ENCODE measurements around the gene TMEM154. TPM values are rescaled to one million over a fixed set of nuclear protein-coding genes. Genes with fewer than 3 reads are reported as not detected.

The TMEM154 gene
- total RNA-seq, 1 experiment from 2014 or later = 2.6 TPM

DNA sequence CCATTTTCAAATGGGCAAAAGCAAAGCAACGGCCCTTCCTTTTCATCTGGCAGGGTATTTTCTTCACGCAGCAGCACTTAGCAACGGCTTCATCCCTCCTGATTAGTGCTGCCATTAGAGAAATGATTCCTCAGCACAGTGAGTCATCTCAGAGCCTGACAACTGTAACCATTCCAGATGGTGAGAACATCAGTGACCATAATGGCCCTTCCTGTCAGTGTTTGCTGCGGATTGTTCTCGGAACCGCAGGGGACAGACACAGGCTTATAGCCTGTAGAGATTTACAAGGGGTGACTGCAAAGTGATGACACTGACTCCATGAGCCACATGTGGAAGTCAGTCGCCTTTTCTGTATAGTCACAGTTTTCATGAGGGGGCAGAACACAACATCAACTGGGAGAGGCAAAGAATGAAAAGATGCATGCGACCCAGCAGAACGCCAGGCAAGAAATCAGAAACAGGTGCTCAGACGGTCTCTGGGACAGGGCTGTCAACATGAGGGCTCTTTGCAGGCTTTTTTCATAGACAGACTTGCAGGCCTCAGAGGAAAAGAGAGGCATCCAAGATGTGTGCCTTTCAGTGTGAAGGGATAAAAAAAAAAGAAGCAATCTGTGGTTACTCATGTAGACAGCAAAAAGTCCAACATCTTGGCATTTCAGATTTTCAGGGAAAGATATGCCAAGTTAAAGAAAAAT is 74.0 kb downstream of the TMEM154 start:
- H3K27me3 ChIP-seq (replicated peaks; ENCODE audit: insufficient read depth, low read depth, low read length, poor library complexity) = no peaks in the 10 kb centered on the region
- H3K4me1 ChIP-seq (ENCODE audit: insufficient read depth, low read length, poor library complexity, severe bottlenecking) = no peaks in the 10 kb centered on the region
- H3K36me3 ChIP-seq (ENCODE audit: insufficient read depth, low read length, poor library complexity, severe bottlenecking) = no peaks in the 10 kb centered on the region
- no peaks in the 10 kb centered on the region for H3K9me3 ChIP-seq (ENCODE audit: low read depth, low read length, poor library complexity, severe bottlenecking)
- intact Hi-C loops (cut with micrococcal nuclease; ENCODE audit: unreplicated experiment) = no loop called here
- DNase-seq (ENCODE audit: low spot score) = peak; percentile 80
- no TSS peak for BruUV-seq (replicated peaks)
- no peak overlapping the region for H3K27ac ChIP-seq (ENCODE audit: low read depth, low read length, poor library complexity, severe bottlenecking)
- TF ChIP-seq, protein P1, sequence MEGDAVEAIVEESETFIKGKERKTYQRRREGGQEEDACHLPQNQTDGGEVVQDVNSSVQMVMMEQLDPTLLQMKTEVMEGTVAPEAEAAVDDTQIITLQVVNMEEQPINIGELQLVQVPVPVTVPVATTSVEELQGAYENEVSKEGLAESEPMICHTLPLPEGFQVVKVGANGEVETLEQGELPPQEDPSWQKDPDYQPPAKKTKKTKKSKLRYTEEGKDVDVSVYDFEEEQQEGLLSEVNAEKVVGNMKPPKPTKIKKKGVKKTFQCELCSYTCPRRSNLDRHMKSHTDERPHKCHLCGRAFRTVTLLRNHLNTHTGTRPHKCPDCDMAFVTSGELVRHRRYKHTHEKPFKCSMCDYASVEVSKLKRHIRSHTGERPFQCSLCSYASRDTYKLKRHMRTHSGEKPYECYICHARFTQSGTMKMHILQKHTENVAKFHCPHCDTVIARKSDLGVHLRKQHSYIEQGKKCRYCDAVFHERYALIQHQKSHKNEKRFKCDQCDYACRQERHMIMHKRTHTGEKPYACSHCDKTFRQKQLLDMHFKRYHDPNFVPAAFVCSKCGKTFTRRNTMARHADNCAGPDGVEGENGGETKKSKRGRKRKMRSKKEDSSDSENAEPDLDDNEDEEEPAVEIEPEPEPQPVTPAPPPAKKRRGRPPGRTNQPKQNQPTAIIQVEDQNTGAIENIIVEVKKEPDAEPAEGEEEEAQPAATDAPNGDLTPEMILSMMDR (conservative IDR thresholded peaks at IDR 0.05; ENCODE audit: low read depth, low read length) = no peak
- TF ChIP-seq EZH2 (IDR thresholded peaks at IDR 0.05; ENCODE audit: borderline replicate concordance, low read depth, low read length, poor library complexity, severe bottlenecking) = no peak
- POLR2A ChIA-PET (ENCODE audit: low non-redundant PET) = no interaction called here
- CTCF ChIA-PET = no interaction called here
- H3K4me3 ChIP-seq (ENCODE audit: low read depth, low read length, poor library complexity, severe bottlenecking) = no peak overlapping the region

- H3K9me3 ChIP-seq (ENCODE audit: low read depth, low read length, poor library complexity, severe bottlenecking) = no peaks in the 10 kb centered on the region
- H3K27me3 ChIP-seq (replicated peaks; ENCODE audit: insufficient read depth, low read depth, low read length, poor library complexity) = no peaks in the 10 kb centered on the region
- no peak for TF ChIP-seq EZH2 (IDR thresholded peaks at IDR 0.05; ENCODE audit: borderline replicate concordance, low read depth, low read length, poor library complexity, severe bottlenecking)
- TF ChIP-seq, protein P1 (conservative IDR thresholded peaks at IDR 0.05; ENCODE audit: low read depth, low read length) = no peak
- no peak overlapping the region for H3K4me3 ChIP-seq (ENCODE audit: low read depth, low read length, poor library complexity, severe bottlenecking)
- ChIA-PET POLR2A (ENCODE audit: low non-redundant PET) (no interaction called here), CTCF (no interaction called here)
- H3K4me1 ChIP-seq (ENCODE audit: insufficient read depth, low read length, poor library complexity, severe bottlenecking) = no peaks in the 10 kb centered on the region
- BruUV-seq (replicated peaks) = no TSS peak
- intact Hi-C loops (cut with micrococcal nuclease; ENCODE audit: unreplicated experiment) = no loop called here
- no peaks in the 10 kb centered on the region for H3K36me3 ChIP-seq (ENCODE audit: insufficient read depth, low read length, poor library complexity, severe bottlenecking)
- no peak overlapping the region for H3K27ac ChIP-seq (ENCODE audit: low read depth, low read length, poor library complexity, severe bottlenecking)
- DNase-seq (ENCODE audit: low spot score) = no peak
Observed at GRCh38 chr4:152605031-152605430, 74.8 kb downstream of the TMEM154 start.

DNA sequence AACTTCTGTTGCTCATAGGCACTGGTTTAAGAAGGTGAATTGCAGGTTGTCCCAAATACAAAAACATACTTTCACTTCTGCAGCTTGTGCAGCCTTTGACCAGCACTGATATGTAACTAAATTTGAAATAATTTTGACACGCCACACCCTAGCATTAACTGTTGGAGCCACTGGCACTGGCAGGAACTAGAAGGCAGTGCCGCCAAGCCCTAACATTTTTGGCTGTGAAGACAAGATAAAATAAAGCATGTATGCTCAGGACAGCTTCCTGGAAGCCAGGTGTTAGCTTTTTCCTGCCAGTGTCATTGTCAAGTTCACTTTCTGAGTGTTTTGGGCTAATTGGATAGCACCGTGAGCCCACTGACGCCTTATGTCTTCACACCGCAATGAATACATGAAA is 78.6 kb downstream of the TMEM154 start:
- CTCF ChIA-PET = no interaction called here
- no peak overlapping the region for H3K27ac ChIP-seq (ENCODE audit: low read depth, low read length, poor library complexity, severe bottlenecking)
- H3K4me1 ChIP-seq (ENCODE audit: insufficient read depth, low read length, poor library complexity, severe bottlenecking) = no peaks in the 10 kb centered on the region
- POLR2A ChIA-PET (ENCODE audit: low non-redundant PET) = no interaction called here
- H3K9me3 ChIP-seq (ENCODE audit: low read depth, low read length, poor library complexity, severe bottlenecking) = no peaks in the 10 kb centered on the region
- no peak overlapping the region for H3K4me3 ChIP-seq (ENCODE audit: low read depth, low read length, poor library complexity, severe bottlenecking)
- no TSS peak for BruUV-seq (replicated peaks)
- DNase-seq (ENCODE audit: low spot score) = no peak
- no peaks in the 10 kb centered on the region for H3K27me3 ChIP-seq (replicated peaks; ENCODE audit: insufficient read depth, low read depth, low read length, poor library complexity)
- intact Hi-C loops (cut with micrococcal nuclease; ENCODE audit: unreplicated experiment) = no loop called here
- no peaks in the 10 kb centered on the region for H3K36me3 ChIP-seq (ENCODE audit: insufficient read depth, low read length, poor library complexity, severe bottlenecking)
- no peak for TF ChIP-seq EZH2 (IDR thresholded peaks at IDR 0.05; ENCODE audit: borderline replicate concordance, low read depth, low read length, poor library complexity, severe bottlenecking)
- TF ChIP-seq, protein P1 (conservative IDR thresholded peaks at IDR 0.05; ENCODE audit: low read depth, low read length) = no peak

Measured in A673 (cell line).